T-helper 22 cell (primary cell): ENCODE data around the gene TRPM5.
"Not testable (repeated sequence)": the region's sequence is repeated elsewhere in the genome, so short reads cannot be mapped to it uniquely, and the experiment has no call there.

ENCODE experiments used
- DNase-seq: peaks from one replicate; pipeline ENCODE4 v3.0.0-alpha.2; 2020; ENCODE audit warnings: low read depth

TRPM5 gene, protein sequence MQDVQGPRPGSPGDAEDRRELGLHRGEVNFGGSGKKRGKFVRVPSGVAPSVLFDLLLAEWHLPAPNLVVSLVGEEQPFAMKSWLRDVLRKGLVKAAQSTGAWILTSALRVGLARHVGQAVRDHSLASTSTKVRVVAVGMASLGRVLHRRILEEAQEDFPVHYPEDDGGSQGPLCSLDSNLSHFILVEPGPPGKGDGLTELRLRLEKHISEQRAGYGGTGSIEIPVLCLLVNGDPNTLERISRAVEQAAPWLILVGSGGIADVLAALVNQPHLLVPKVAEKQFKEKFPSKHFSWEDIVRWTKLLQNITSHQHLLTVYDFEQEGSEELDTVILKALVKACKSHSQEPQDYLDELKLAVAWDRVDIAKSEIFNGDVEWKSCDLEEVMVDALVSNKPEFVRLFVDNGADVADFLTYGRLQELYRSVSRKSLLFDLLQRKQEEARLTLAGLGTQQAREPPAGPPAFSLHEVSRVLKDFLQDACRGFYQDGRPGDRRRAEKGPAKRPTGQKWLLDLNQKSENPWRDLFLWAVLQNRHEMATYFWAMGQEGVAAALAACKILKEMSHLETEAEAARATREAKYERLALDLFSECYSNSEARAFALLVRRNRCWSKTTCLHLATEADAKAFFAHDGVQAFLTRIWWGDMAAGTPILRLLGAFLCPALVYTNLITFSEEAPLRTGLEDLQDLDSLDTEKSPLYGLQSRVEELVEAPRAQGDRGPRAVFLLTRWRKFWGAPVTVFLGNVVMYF (N-terminal part only)

GRCh38 chr11:2443881-2444820, at the start of gene TRPM5:
TRPM5 (minus strand) TSS chr11:2444514; CDS start chr11:2423036, 21,478 bp downstream.
- peak; percentile 60 for DNase-seq

DNA sequence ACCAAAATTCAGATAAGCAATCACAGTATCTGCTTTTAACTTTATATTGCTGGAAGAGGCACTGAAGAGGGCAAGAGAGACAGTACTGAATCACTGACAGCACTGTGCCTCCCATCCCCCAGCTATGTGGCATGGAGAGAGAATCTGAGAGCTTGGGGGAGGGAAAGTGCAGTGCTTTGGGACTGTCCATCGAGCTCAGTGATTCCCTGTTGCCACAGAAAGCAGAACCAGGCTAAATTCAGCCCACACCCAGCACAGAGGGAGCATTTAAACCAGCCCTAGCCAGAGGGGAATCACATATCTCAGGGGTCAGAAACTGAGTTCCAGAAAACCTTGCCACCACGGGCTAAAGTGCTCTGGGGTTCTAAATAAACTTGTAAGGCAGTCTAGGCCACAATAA, 44.8 kb upstream of the TRPM5 start:
- DNase-seq = no peak

DNA sequence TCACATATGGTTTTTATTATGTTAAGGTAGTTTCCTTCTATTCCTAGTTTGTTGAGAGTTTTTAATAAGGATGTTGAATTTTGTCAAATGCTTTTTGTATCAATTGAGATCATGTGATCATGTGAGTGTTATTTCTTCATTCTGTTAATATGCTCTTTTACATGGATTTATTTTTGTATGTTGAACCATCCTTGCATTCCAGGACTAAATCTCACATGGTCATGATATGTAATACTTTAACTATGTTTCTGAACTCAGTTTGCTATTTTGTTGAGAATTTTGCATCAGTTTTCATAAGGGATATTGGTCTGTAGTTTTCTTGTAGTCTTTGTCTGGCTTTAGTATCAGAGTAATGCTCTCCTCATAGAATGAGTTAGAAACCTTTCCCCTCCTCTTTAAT, 43.7 kb upstream of the TRPM5 start:
- no peak for DNase-seq

GRCh38 chr11:2484576-2485125, 40.3 kb upstream of the TRPM5 start:
- no peak for DNase-seq

GRCh38 chr11:2483426-2483825, 39.1 kb upstream of the TRPM5 start:
- no peak for DNase-seq

DNA sequence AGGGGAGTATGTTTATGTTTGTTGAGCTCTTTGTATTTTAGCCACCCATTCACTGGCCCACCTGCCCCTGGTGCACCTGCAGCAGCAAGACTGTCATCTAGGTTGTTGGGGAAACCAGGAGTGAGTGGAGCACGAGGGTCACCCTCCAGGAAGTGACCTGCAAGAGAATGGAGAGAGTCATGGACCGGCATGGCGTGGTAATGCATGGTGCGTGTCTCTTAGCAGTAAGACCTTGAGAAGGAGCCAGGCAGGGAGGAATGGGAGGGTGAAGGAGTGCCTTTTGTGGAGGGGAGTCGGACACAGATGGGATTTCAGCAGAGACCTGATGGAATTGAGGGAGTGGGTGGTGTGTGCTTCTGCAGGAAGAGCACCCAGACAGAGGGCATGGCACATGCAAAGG, 38.4 kb upstream of the TRPM5 start:
- DNase-seq = no peak

GRCh38 chr11:2482204-2482603, 37.9 kb upstream of the TRPM5 start:
- no peak for DNase-seq

DNA sequence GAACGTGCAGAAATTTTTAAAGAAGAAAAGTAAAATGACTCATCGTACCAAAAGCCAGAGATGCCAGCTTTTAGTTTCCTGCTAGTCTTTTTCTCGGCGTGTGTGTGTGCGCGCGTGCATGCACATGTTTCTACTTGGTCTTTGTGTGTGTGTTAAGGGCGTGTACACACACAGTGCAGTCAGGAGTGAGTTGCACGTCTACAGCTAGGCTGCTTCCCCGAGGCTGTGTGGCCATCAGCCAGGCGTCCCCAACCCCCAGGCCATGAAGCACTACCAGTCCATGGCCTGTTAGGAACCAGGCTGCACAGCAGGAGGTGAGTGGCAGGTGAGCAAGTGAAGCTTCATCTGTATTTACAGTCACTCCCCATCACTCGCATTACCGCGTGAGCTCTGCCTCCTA, 36.9 kb upstream of the TRPM5 start:
- DNase-seq = no peak

GRCh38 chr11:2480874-2481220, 36.5 kb upstream of the TRPM5 start:
- DNase-seq = no peak

GRCh38 chr11:2480067-2480873, 36.0 kb upstream of the TRPM5 start:
- not testable (repeated sequence) for DNase-seq

DNA sequence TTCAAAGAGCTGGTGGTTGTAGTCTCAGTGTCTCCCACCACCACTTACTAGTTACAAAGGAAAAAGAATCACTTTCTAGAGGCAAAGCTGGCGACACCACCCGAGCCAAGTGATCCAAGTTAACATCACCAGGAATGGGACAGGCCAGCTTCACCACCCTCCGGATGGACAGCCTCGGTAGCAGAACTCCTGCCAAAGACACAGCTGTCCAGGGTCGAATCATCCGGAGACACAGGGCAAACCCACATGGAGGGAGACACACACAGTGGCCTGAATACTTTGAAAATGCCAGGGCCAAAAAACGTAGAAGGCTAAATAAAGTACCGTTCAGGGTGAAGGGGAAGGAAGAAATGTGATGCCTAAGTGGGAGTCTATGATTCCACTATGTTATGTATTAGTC, 33.6 kb upstream of the TRPM5 start:
- no peak for DNase-seq

GRCh38 chr11:2477254-2477653, 32.9 kb upstream of the TRPM5 start:
- DNase-seq = no peak

- DNase-seq = no peak
Measured at GRCh38 chr11:2475136-2475918, 31.0 kb upstream of the TRPM5 start.

DNA sequence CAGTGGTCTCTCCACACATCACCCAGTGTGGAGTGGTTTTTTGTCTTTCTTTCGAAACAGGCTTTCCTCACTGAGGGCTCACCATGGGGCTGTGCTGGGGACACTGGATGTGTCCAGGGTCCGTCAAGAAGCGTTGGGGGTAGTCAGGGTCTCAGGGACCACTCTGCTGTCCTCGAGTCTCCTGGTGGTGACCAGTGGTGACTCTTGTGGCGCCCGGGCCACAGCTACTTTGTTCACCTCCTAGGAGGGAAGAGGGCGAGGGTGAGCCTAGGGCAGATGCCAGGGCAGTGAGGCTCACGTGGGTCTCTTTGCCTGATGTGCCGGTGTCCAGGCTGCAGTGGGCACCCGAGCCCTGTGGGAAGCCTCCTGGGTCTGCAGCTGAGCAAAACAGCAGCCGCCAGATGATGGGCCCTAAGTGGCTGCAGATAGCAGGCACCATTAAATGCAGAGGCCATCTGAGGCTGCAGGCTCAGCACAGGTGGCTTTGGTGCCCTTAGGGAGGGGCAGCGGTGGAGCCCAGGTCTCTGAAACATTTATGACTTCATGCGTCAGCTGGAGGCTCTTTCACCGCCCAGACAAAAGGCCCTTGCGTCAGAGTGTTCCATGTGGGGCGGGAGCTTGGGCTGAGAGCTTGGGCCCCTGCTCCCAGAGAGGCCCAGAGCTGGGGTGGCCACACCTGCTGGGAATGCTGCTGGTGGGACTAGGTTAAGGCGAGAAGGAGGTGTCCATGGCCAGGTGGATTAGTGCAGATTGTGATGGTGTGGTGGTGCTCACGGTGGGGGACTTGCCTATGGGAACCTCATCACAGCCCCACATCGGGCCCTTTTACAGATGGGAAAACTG, 30.0 kb upstream of the TRPM5 start:
- no peak for DNase-seq

GRCh38 chr11:2473361-2474058, 29.2 kb upstream of the TRPM5 start:
- DNase-seq = no peak

DNA sequence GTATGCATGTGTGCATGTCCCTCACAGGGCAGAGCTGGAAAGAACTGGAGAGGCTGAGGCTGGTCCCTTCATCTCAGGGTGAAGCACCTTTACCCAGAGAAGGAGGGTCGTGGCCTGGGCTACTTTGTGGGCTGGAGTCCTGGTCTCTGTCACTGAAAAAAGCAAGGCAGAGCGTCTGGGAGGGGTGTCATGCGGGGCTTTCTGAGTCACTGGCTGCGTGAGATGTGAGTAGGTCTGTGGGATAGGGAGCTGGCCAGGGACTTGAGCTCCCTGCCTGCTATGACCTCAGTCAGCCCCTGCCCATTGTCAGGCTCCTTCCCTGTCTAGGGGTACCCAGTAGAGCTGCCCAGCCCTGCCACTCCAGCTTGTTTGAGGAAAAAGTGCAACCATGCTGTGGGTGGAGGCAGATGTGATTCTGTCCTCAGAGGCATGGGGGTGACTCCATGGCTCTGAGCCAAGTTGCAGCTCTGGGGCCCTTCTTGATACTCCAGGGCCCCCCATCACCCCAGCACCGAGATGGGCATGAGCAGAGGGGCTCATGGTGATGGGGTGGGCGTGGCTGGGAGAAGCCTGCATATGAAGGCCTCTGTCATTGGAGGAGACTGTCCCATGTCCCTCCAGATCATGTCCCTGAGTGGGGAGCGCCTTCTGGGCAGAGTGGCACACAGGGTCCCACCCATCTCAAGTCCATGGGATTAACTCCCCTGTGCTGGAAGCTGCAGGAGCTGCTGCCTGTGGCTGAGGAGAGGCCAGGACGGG, 28.3 kb upstream of the TRPM5 start:
- no peak for DNase-seq

GRCh38 chr11:2471804-2472096, 27.4 kb upstream of the TRPM5 start:
- no peak for DNase-seq

GRCh38 chr11:2471048-2471803, 26.9 kb upstream of the TRPM5 start:
- DNase-seq = no peak
